ENCODE results near the gene SLC30A2. TPM values are rescaled to one million over a fixed set of nuclear protein-coding genes. Genes with fewer than 3 reads are reported as not detected.

Gene SLC30A2
- total RNA-seq, 1 experiment from 2014 or later: not detected

DNA sequence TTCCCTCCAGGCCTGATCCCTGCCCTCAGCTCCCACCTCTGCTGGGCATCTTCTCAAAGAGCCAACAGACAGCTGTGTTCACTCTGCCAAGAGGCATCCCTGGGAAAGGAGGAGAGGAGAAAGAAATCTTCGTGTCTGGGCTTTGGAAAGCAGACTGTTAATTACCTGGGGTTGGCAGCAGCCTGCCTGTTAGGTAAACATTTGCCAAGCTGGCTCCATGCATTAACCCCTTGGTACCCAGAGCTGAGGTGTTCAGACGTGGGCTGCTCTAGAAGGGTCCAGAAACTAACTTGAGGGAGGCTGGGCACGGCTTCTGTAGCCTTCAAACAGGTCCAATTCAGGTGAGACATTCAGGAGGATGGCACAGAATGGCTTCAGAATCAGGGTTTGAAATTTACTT lies 33.1 kb downstream of the SLC30A2 start:
- DNase-seq (ENCODE audit: low read depth, low spot score) (no peak), ATAC-seq (no peak)
- H3K4me1 ChIP-seq (ENCODE audit: control insufficient read depth in 1 of 2, insufficient read depth in 2 of 2, low read length in 2 of 2): peaks cover 0 to 3% of the 10 kb centered on the region in 2 experiments; a peak in 2 of 4 replicates
- CTCF ChIA-PET: no interaction called here
- POLR2A ChIA-PET: no interaction called here
- no peaks in the 10 kb centered on the region for H4K20me1 ChIP-seq (ENCODE audit: insufficient read depth)
- no peak overlapping the region for H3K4me2 ChIP-seq (ENCODE audit: low read length)
- H3K9me2 ChIP-seq (ENCODE audit: insufficient read depth): no peaks in the 10 kb centered on the region
- no peaks in the 10 kb centered on the region for H3K27me3 ChIP-seq (ENCODE audit: insufficient read depth, low read length)
- no peak overlapping the region for H3K9ac ChIP-seq (ENCODE audit: low read length)
- no peak overlapping the region for H3K4me3 ChIP-seq (replicated peaks in 1 of 2; ENCODE audit: low read depth in 1 of 2, low read length in 2 of 2)
- no peak overlapping the region for H3K27ac ChIP-seq (ENCODE audit: low read depth, low read length)
- RAD21 ChIA-PET (ENCODE audit: low non-redundant PET in 1 of 2, low total read pairs in 2 of 2, uncharacterized antibody in 2 of 2, unreplicated experiment in 2 of 2): no interaction called here
- no TSS peak for BruUV-seq (replicated peaks)
- TF ChIP-seq TCF7L2 (IDR thresholded peaks at IDR 0.05; ENCODE audit: borderline replicate concordance, extremely low read depth, insufficient read depth, insufficient read length): no peak
- no peak for TF ChIP-seq JUND (IDR thresholded peaks at IDR 0.05)
- no peak for TF ChIP-seq ZNF274 (IDR thresholded peaks at IDR 0.05; ENCODE audit: low read depth, low read length)
- no peak for TF ChIP-seq ELF1 (IDR thresholded peaks at IDR 0.05; ENCODE audit: borderline replicate concordance, low read depth)
- TF ChIP-seq, protein P1, sequence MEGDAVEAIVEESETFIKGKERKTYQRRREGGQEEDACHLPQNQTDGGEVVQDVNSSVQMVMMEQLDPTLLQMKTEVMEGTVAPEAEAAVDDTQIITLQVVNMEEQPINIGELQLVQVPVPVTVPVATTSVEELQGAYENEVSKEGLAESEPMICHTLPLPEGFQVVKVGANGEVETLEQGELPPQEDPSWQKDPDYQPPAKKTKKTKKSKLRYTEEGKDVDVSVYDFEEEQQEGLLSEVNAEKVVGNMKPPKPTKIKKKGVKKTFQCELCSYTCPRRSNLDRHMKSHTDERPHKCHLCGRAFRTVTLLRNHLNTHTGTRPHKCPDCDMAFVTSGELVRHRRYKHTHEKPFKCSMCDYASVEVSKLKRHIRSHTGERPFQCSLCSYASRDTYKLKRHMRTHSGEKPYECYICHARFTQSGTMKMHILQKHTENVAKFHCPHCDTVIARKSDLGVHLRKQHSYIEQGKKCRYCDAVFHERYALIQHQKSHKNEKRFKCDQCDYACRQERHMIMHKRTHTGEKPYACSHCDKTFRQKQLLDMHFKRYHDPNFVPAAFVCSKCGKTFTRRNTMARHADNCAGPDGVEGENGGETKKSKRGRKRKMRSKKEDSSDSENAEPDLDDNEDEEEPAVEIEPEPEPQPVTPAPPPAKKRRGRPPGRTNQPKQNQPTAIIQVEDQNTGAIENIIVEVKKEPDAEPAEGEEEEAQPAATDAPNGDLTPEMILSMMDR (IDR thresholded peaks at IDR 0.05 in 2 of 3, conservative IDR thresholded peaks at IDR 0.05 in 1 of 3; ENCODE audit: borderline replicate concordance in 1 of 3, insufficient read depth in 1 of 3, low read depth in 2 of 3, low read length in 2 of 3): no peak
- no peak for TF ChIP-seq RAD21 (IDR thresholded peaks at IDR 0.05; ENCODE audit: low read depth)
- TF ChIP-seq SP1 (IDR thresholded peaks at IDR 0.05; ENCODE audit: low read depth): no peak
- no peak for TF ChIP-seq CBX3 (IDR thresholded peaks at IDR 0.05; ENCODE audit: low read depth)
- TF ChIP-seq, protein P2, sequence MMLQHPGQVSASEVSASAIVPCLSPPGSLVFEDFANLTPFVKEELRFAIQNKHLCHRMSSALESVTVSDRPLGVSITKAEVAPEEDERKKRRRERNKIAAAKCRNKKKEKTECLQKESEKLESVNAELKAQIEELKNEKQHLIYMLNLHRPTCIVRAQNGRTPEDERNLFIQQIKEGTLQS (IDR thresholded peaks at IDR 0.05): no peak
- TF ChIP-seq POLR2A (IDR thresholded peaks at IDR 0.05; ENCODE audit: borderline replicate concordance, extremely low read depth, insufficient read depth, insufficient read length): no peak
- no peak for TF ChIP-seq CEBPB (IDR thresholded peaks at IDR 0.05; ENCODE audit: low read depth)
- TF ChIP-seq EGR1 (IDR thresholded peaks at IDR 0.05; ENCODE audit: low read depth): no peak
- TF ChIP-seq POLR2AphosphoS5 (IDR thresholded peaks at IDR 0.05; ENCODE audit: low read depth, low read length): no peak
- TF ChIP-seq, protein P3, sequence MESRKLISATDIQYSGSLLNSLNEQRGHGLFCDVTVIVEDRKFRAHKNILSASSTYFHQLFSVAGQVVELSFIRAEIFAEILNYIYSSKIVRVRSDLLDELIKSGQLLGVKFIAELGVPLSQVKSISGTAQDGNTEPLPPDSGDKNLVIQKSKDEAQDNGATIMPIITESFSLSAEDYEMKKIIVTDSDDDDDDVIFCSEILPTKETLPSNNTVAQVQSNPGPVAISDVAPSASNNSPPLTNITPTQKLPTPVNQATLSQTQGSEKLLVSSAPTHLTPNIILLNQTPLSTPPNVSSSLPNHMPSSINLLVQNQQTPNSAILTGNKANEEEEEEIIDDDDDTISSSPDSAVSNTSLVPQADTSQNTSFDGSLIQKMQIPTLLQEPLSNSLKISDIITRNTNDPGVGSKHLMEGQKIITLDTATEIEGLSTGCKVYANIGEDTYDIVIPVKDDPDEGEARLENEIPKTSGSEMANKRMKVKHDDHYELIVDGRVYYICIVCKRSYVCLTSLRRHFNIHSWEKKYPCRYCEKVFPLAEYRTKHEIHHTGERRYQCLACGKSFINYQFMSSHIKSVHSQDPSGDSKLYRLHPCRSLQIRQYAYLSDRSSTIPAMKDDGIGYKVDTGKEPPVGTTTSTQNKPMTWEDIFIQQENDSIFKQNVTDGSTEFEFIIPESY (IDR thresholded peaks at IDR 0.05; ENCODE audit: extremely low read depth, insufficient replicate concordance, low read length): no peak
- no peak for TF ChIP-seq EZH2phosphoT487 (IDR thresholded peaks at IDR 0.05; ENCODE audit: borderline replicate concordance)
- no peaks in the 10 kb centered on the region for H3K36me3 ChIP-seq (ENCODE audit: control insufficient read depth in 1 of 2, insufficient read depth in 2 of 2, low read length in 2 of 2)
- intact Hi-C loops (cut with micrococcal nuclease): no loop called here
- no peaks in the 10 kb centered on the region for H3K9me3 ChIP-seq (ENCODE audit: control insufficient read depth in 1 of 2, insufficient read depth in 1 of 2, low read depth in 1 of 2, low read length in 2 of 2)
- no peaks in the 10 kb centered on the region for H3K79me2 ChIP-seq (ENCODE audit: insufficient read depth, low read length)
- H2AFZ ChIP-seq (ENCODE audit: low read depth, low read length, poor library complexity, severe bottlenecking): no peak overlapping the region
